ENCODE data around the gene RAPGEF1. TPM values are rescaled to one million over a fixed set of nuclear protein-coding genes. Genes with fewer than 3 reads are reported as not detected.

RAPGEF1 gene
- total and polyA plus RNA-seq, 2 donors (not counting 3 experiments of a cell fraction or from before 2014, with no cell fraction given) = 50.0 to 124 TPM

- no peak for TF ChIP-seq JUN (IDR thresholded peaks at IDR 0.05; ENCODE audit: borderline replicate concordance, insufficient read depth, insufficient read length, low read depth)
- TF ChIP-seq, protein P1, sequence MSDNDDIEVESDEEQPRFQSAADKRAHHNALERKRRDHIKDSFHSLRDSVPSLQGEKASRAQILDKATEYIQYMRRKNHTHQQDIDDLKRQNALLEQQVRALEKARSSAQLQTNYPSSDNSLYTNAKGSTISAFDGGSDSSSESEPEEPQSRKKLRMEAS (IDR thresholded peaks at IDR 0.05; ENCODE audit: insufficient read depth, insufficient read length) = no peak
- no peak for TF ChIP-seq GATA2 (IDR thresholded peaks at IDR 0.05; ENCODE audit: insufficient read depth, insufficient read length, low read depth, low read length)
- Histone ChIP-seq H3K36me3 (ENCODE audit: control insufficient read depth in 2 of 2, extremely low read depth in 1 of 2, insufficient read depth in 2 of 2, low read length in 2 of 2) (no peaks in the 10 kb centered on the region), H3K4me1 (ENCODE audit: control insufficient read depth, extremely low read depth, insufficient read depth, low read length) (peaks cover 8% of the 10 kb centered on the region), H3K4me2 (ENCODE audit: insufficient read depth, low read length) (no peak overlapping the region), H3K9me3 (replicated peaks; ENCODE audit: control insufficient read depth, insufficient read depth, low read length) (no peaks in the 10 kb centered on the region), H2AFZ (ENCODE audit: low read depth, low read length) (no peak overlapping the region), H3K27ac (ENCODE audit: insufficient read depth, low read depth, low read length) (no peak overlapping the region), H3K27me3 (ENCODE audit: control insufficient read depth in 2 of 2, insufficient read depth in 2 of 2, low read length in 2 of 2) (no peaks in the 10 kb centered on the region), H4K20me1 (replicated peaks; ENCODE audit: control insufficient read depth, extremely low read depth, insufficient read depth, low read length) (no peaks in the 10 kb centered on the region), H3K9ac (replicated peaks; ENCODE audit: extremely low read depth, insufficient read depth, low read length) (no peak overlapping the region), H3K9me1 (replicated peaks; ENCODE audit: control insufficient read depth, extremely low read depth, insufficient read depth, low read length) (no peaks in the 10 kb centered on the region), H3K4me3 (replicated peaks in 1 of 3; ENCODE audit: insufficient read depth in 1 of 3, low read depth in 1 of 3, low read length in 3 of 3) (no peak overlapping the region), H3K79me2 (ENCODE audit: control insufficient read depth, insufficient read depth, low read length) (peaks cover 15% of the 10 kb centered on the region)
- dilution Hi-C loops (cut with MboI; ENCODE audit: extremely low pct_ligation_motif_present, low sequenced_read_pairs) = no loop called here
- no peak for DNase-seq (ENCODE audit: low read depth, low spot score)
- intact Hi-C loops (cut with micrococcal nuclease) = no loop called here
- no peak for FAIRE-seq
- ChIA-PET CTCF (interaction anchor here (0.7 to 10.0 kb wide), 6 partner anchors 10 to 150 kb away, joined by 3 to 89 read pairs (median 6); no protein-coding TSS in a partner anchor), POLR2A (no interaction called here)
- BruUV-seq (replicated peaks) = no TSS peak
Measured at GRCh38 chr9:131743096-131743495, 3.2 kb upstream of the RAPGEF1 start.

GRCh38 chr9:131740898-131741297, 1.0 kb upstream of the RAPGEF1 start:
- no peak for FAIRE-seq
- dilution Hi-C loops (cut with MboI; ENCODE audit: extremely low pct_ligation_motif_present, low sequenced_read_pairs) = no loop called here
- no peaks in the 10 kb centered on the region for H4K20me1 ChIP-seq (replicated peaks; ENCODE audit: control insufficient read depth, extremely low read depth, insufficient read depth, low read length)
- H3K9me3 ChIP-seq (replicated peaks; ENCODE audit: control insufficient read depth, insufficient read depth, low read length) = no peaks in the 10 kb centered on the region
- H3K27ac ChIP-seq (ENCODE audit: insufficient read depth, low read depth, low read length) = no peak overlapping the region
- CTCF ChIA-PET = interaction anchor here (0.7 to 10.0 kb wide), 14 partner anchors 13 to 153 kb away, joined by 3 to 89 read pairs (median 4); no protein-coding TSS in a partner anchor
- no peak overlapping the region for H2AFZ ChIP-seq (ENCODE audit: low read depth, low read length)
- H3K4me3 ChIP-seq (replicated peaks in 1 of 3; ENCODE audit: insufficient read depth in 1 of 3, low read depth in 1 of 3, low read length in 3 of 3) = no peak overlapping the region
- no peak for DNase-seq (ENCODE audit: low read depth, low spot score)
- POLR2A ChIA-PET = interaction anchor here (0.7 kb wide), 1 partner anchor 391 kb away, joined by 3 read pairs; no protein-coding TSS in a partner anchor
- H3K9ac ChIP-seq (replicated peaks; ENCODE audit: extremely low read depth, insufficient read depth, low read length) = no peak overlapping the region
- H3K36me3 ChIP-seq (ENCODE audit: control insufficient read depth in 2 of 2, extremely low read depth in 1 of 2, insufficient read depth in 2 of 2, low read length in 2 of 2) = no peaks in the 10 kb centered on the region
- no peaks in the 10 kb centered on the region for H3K27me3 ChIP-seq (ENCODE audit: control insufficient read depth in 2 of 2, insufficient read depth in 2 of 2, low read length in 2 of 2)
- no TSS peak for BruUV-seq (replicated peaks)
- peaks cover 34% of the 10 kb centered on the region for H3K79me2 ChIP-seq (ENCODE audit: control insufficient read depth, insufficient read depth, low read length)
- TF ChIP-seq, protein P1 (IDR thresholded peaks at IDR 0.05; ENCODE audit: insufficient read depth, insufficient read length) = no peak
- no peak for TF ChIP-seq FOS (IDR thresholded peaks at IDR 0.05; ENCODE audit: borderline replicate concordance, insufficient read depth, low read length)
- TF ChIP-seq JUN (IDR thresholded peaks at IDR 0.05; ENCODE audit: borderline replicate concordance, insufficient read depth, insufficient read length, low read depth) = no peak
- no peak for TF ChIP-seq MYC (IDR thresholded peaks at IDR 0.05; ENCODE audit: low read depth, low read length)
- TF ChIP-seq GATA2 (IDR thresholded peaks at IDR 0.05; ENCODE audit: insufficient read depth, insufficient read length, low read depth, low read length) = no peak
- no peak for TF ChIP-seq POLR2A (IDR thresholded peaks at IDR 0.05; ENCODE audit: low read depth, low read length)
- TF ChIP-seq POLR2AphosphoS5 (IDR thresholded peaks at IDR 0.05; ENCODE audit: insufficient read depth, low read depth, low read length) = no peak
- no peak for TF ChIP-seq EZH2 (IDR thresholded peaks at IDR 0.05; ENCODE audit: borderline replicate concordance, low read depth, low read length, severe bottlenecking)
- intact Hi-C loops (cut with micrococcal nuclease) = loop anchor here (1.0 kb wide), 1 partner anchor 150 kb away; no protein-coding TSS in a partner anchor
- no peaks in the 10 kb centered on the region for H3K9me1 ChIP-seq (replicated peaks; ENCODE audit: control insufficient read depth, extremely low read depth, insufficient read depth, low read length)
- peaks cover 24% of the 10 kb centered on the region for H3K4me1 ChIP-seq (ENCODE audit: control insufficient read depth, extremely low read depth, insufficient read depth, low read length)
- H3K4me2 ChIP-seq (ENCODE audit: insufficient read depth, low read length) = no peak overlapping the region
